ENCODE measurements around the gene CYSTM1.

CYSTM1 gene

GRCh38 chr5:140216478-140217074, 41.6 kb downstream of the CYSTM1 start:
- DNase-seq (ENCODE audit: low read depth), result no peak
- TF ChIP-seq CTCF (IDR thresholded peaks at IDR 0.05; ENCODE audit: insufficient read depth, low read depth, low read length, missing control alignments), result no peak
- no peak overlapping the region for H3K4me3 ChIP-seq (ENCODE audit: low read depth, low read length)

- no peak for DNase-seq (ENCODE audit: low read depth)
- no peak overlapping the region for H3K4me3 ChIP-seq (ENCODE audit: low read depth, low read length)
- TF ChIP-seq CTCF (IDR thresholded peaks at IDR 0.05; ENCODE audit: insufficient read depth, low read depth, low read length, missing control alignments), result no peak
Measured at GRCh38 chr5:140217299-140218026, 42.5 kb downstream of the CYSTM1 start.

- no peak for DNase-seq (ENCODE audit: low read depth)
- no peak overlapping the region for H3K4me3 ChIP-seq (ENCODE audit: low read depth, low read length)
- no peak for TF ChIP-seq CTCF (IDR thresholded peaks at IDR 0.05; ENCODE audit: insufficient read depth, low read depth, low read length, missing control alignments)
Measured at GRCh38 chr5:140219068-140219991, 44.3 kb downstream of the CYSTM1 start.

- no peak for TF ChIP-seq CTCF (IDR thresholded peaks at IDR 0.05; ENCODE audit: insufficient read depth, low read depth, low read length, missing control alignments)
- peak; percentile 67 for DNase-seq (ENCODE audit: low read depth)
- H3K4me3 ChIP-seq (ENCODE audit: low read depth, low read length), result no peak overlapping the region
Measured at GRCh38 chr5:140220032-140220697, 45.2 kb downstream of the CYSTM1 start.

- no peak for DNase-seq (ENCODE audit: low read depth)
- no peak overlapping the region for H3K4me3 ChIP-seq (ENCODE audit: low read depth, low read length)
- no peak for TF ChIP-seq CTCF (IDR thresholded peaks at IDR 0.05; ENCODE audit: insufficient read depth, low read depth, low read length, missing control alignments)
Measured at GRCh38 chr5:140220698-140221064, 45.7 kb downstream of the CYSTM1 start.

- peak; percentile 59 for DNase-seq (ENCODE audit: low read depth)
- no peak overlapping the region for H3K4me3 ChIP-seq (ENCODE audit: low read depth, low read length)
- no peak for TF ChIP-seq CTCF (IDR thresholded peaks at IDR 0.05; ENCODE audit: insufficient read depth, low read depth, low read length, missing control alignments)
Measured at GRCh38 chr5:140221697-140222223, 46.8 kb downstream of the CYSTM1 start.

Measured in GM12865 (cell line).